ENCODE data around the gene ALLC. TPM values are rescaled to one million over a fixed set of nuclear protein-coding genes. Genes with fewer than 3 reads are reported as not detected.
"Not testable (repeated sequence)": the region's sequence is repeated elsewhere in the genome, so short reads cannot be mapped to it uniquely, and the experiment has no call there.

Gene ALLC
- total and polyA plus RNA-seq, 2 donors (not counting 1 experiment from before 2014, with no cell fraction given), result not detected

GRCh38 chr2:3616435-3617197 lies 41.4 kb upstream of the ALLC start:
- ATAC-seq (ENCODE audit: low read depth); H3K9me3 Mint-ChIP-seq (ENCODE audit: insufficient read depth); H3K4me2 ChIP-seq (replicated peaks; ENCODE audit: low read depth, low read length, poor library complexity, severe bottlenecking); H3K27ac Mint-ChIP-seq; POLR2A ChIA-PET; H3K36me3 ChIP-seq (replicated peaks in 1 of 2; ENCODE audit: control extremely low read depth in 1 of 2, control insufficient read depth in 1 of 2, extremely low read depth in 1 of 2, insufficient read depth in 2 of 2, low read length in 1 of 2); H3K27me3 ChIP-seq (replicated peaks in 1 of 4; ENCODE audit: control extremely low read depth in 1 of 4, control insufficient read depth in 3 of 4, insufficient read depth in 4 of 4, low read length in 3 of 4); H3K9ac ChIP-seq (ENCODE audit: low read length); H3K27ac ChIP-seq (ENCODE audit: low read length in 2 of 2); H3K4me3 Mint-ChIP-seq; H2AFZ ChIP-seq (ENCODE audit: insufficient read depth, low read depth, low read length, poor library complexity, severe bottlenecking); H3K4me1 Mint-ChIP-seq; H3K4me1 ChIP-seq (ENCODE audit: control insufficient read depth in 2 of 2, insufficient read depth in 2 of 2, low read length in 2 of 2); H3K79me2 ChIP-seq (ENCODE audit: control insufficient read depth, insufficient read depth, low read length); H3K27me3 Mint-ChIP-seq; DNase-seq; H3K4me3 ChIP-seq (ENCODE audit: control extremely low read depth in 1 of 5, extremely low read depth in 1 of 5, insufficient read depth in 1 of 5, low read depth in 2 of 5, low read length in 4 of 5); H4K20me1 ChIP-seq (ENCODE audit: control insufficient read depth, insufficient read depth, low read length, poor library complexity, severe bottlenecking); intact Hi-C loops (cut with micrococcal nuclease): not testable (repeated sequence)
- peaks cover 0 to 34% (median 3%) of the 10 kb centered on the region in 3 donors for H3K9me3 ChIP-seq (ENCODE audit: control extremely low read depth in 1 of 3, control insufficient read depth in 2 of 3, insufficient read depth in 1 of 3, low read length in 2 of 3)
- 94% methylated on average over 20 of the region's 25 CpGs for WGBS (ENCODE audit: insufficient coverage)
- CTCF ChIA-PET, result interaction anchor here (0.7 kb wide), 1 partner anchor 162 kb away, joined by 4 read pairs; no protein-coding TSS in a partner anchor

- TF ChIP-seq CTCF (IDR thresholded peaks at IDR 0.05) (no peak), EZH2 (IDR thresholded peaks at IDR 0.05; ENCODE audit: borderline replicate concordance, insufficient read depth, low read depth, low read length, poor library complexity, severe bottlenecking) (no peak)
Observed at GRCh38 chr2:3617198-3617890, 40.7 kb upstream of the ALLC start.

More at GRCh38 chr2:3617198-3617890, 40.7 kb upstream of the ALLC start:
- Mint-ChIP-seq H3K27me3 (peaks cover 4% of the 10 kb centered on the region), H3K4me1 (no peaks in the 10 kb centered on the region), H3K27ac (no peak overlapping the region), H3K4me3 (no peak overlapping the region), H3K9me3 (ENCODE audit: insufficient read depth) (peaks cover 5% of the 10 kb centered on the region)
- ChIA-PET POLR2A (no interaction called here), CTCF (no interaction called here)
- intact Hi-C loops (cut with micrococcal nuclease), result no loop called here
- Histone ChIP-seq H3K27ac (ENCODE audit: low read length in 2 of 2) (no peak overlapping the region), H3K4me1 (ENCODE audit: control insufficient read depth in 2 of 2, insufficient read depth in 2 of 2, low read length in 2 of 2) (no peaks in the 10 kb centered on the region), H3K4me2 (replicated peaks; ENCODE audit: low read depth, low read length, poor library complexity, severe bottlenecking) (no peak overlapping the region), H3K9ac (ENCODE audit: low read length) (no peak overlapping the region), H2AFZ (ENCODE audit: insufficient read depth, low read depth, low read length, poor library complexity, severe bottlenecking) (no peak overlapping the region), H3K9me3 (ENCODE audit: control extremely low read depth in 1 of 3, control insufficient read depth in 2 of 3, insufficient read depth in 1 of 3, low read length in 2 of 3) (peaks cover 0 to 33% (median 4%) of the 10 kb centered on the region in 3 donors), H3K4me3 (ENCODE audit: control extremely low read depth in 1 of 5, extremely low read depth in 1 of 5, insufficient read depth in 1 of 5, low read depth in 2 of 5, low read length in 4 of 5) (no peak overlapping the region), H3K79me2 (ENCODE audit: control insufficient read depth, insufficient read depth, low read length) (no peaks in the 10 kb centered on the region), H4K20me1 (ENCODE audit: control insufficient read depth, insufficient read depth, low read length, poor library complexity, severe bottlenecking) (no peaks in the 10 kb centered on the region), H3K27me3 (replicated peaks in 1 of 4; ENCODE audit: control extremely low read depth in 1 of 4, control insufficient read depth in 3 of 4, insufficient read depth in 4 of 4, low read length in 3 of 4) (peaks cover 0 to 2% (median 0%) of the 10 kb centered on the region in 4 experiments), H3K36me3 (replicated peaks in 1 of 2; ENCODE audit: control extremely low read depth in 1 of 2, control insufficient read depth in 1 of 2, extremely low read depth in 1 of 2, insufficient read depth in 2 of 2, low read length in 1 of 2) (no peaks in the 10 kb centered on the region)
- 97% methylated on average over 8 of the region's 21 CpGs for WGBS (ENCODE audit: insufficient coverage)
- ATAC-seq (ENCODE audit: low read depth) (no peak), DNase-seq (no peak)
